Tibial nerve (tissue), 4 donors: Measurements from ENCODE around the gene CDPF1. TPM values are rescaled to one million over a fixed set of nuclear protein-coding genes. Genes with fewer than 3 reads are reported as not detected.

ENCODE experiments used
- DNase-seq, 2 donors: peaks; one replicate each; pipeline ENCODE4 v3.0.0-alpha.2; 2019; ENCODE audit warnings: low spot score in 2 of 2
- H3K27ac ChIP-seq, 4 donors: fragments of 200-600 bp; sonication (generic) in 3 of 4; one replicate each; pipeline ENCODE4 v1.5.1; 2017 to 2019; ENCODE audit warnings: mild to moderate bottlenecking in 1 of 4
- H3K27me3 ChIP-seq, 2 donors: fragments of 200-600 bp; sonication (generic) in 1 of 2; one replicate each; pipeline versions ENCODE4 v1.5.1 to v1.6.0; 2017 to 2019
- H3K36me3 ChIP-seq, 3 donors: fragments of 200-600 bp; sonication (generic); one replicate each; pipeline ENCODE4 v1.5.1; 2018 to 2019
- H3K4me1 ChIP-seq, 4 donors: fragments of 200-600 bp; sonication (generic) in 3 of 4; one replicate each; pipeline ENCODE4 v1.5.1; 2017 to 2019
- H3K4me3 ChIP-seq, 4 donors: fragments of 200-600 bp; sonication (generic) in 3 of 4; one replicate each; pipeline ENCODE4 v1.5.1; 2017 to 2019; ENCODE audit warnings: mild to moderate bottlenecking in 1 of 4, moderate library complexity in 1 of 4
- H3K9me3 ChIP-seq, 4 donors: fragments of 200-600 bp; sonication (generic) in 3 of 4; one replicate each; pipeline ENCODE4 v1.5.1; 2017 to 2019
- EP300 ChIP-seq, 2 donors: sonication (generic); formaldehyde crosslinking; IDR thresholded peaks; one replicate each; pipeline ENCODE4 v1.6.1; 2017; ENCODE audit warnings: antibody characterized with exemption in 2 of 2, mild to moderate bottlenecking in 1 of 2
- POLR2A ChIP-seq, 2 donors: fragments of 450-650 bp; IDR thresholded peaks; one replicate each; pipeline ENCODE4 v1.6.1; 2017; ENCODE audit warnings: antibody characterized with exemption in 2 of 2, mild to moderate bottlenecking in 2 of 2, moderate library complexity in 2 of 2
- WGBS, 2 donors: methylation state at CpG; one replicate each; pipeline ENCODE4 v1.1.5; 2018; 5-methylcytosine and 5-hydroxymethylcytosine counted together
- total RNA-seq, 4 donors: library from RNA; depleted of rRNA; stranded (reverse); fragments of >200 nt; gene quantifications; one replicate each; pipeline ENCODE4 v1.1.0, GENCODE V29; 2016
- TF ChIP-seq, protein P1 (sequence below), 5 experiments: fragments of 200-600 bp in 3 of 5; fragments of 450-650 bp in 2 of 5; sonication (generic) in 3 of 5; IDR thresholded peaks; one replicate each; pipeline ENCODE4 v1.5.1; 2016 to 2019; ENCODE audit warnings: antibody characterized with exemption in 5 of 5, mild to moderate bottlenecking in 3 of 5, moderate library complexity in 2 of 5

CDPF1 gene
- total RNA-seq, 4 donors from 2014 or later = 7.5 to 22.5 (median 17.4) TPM

DNA sequence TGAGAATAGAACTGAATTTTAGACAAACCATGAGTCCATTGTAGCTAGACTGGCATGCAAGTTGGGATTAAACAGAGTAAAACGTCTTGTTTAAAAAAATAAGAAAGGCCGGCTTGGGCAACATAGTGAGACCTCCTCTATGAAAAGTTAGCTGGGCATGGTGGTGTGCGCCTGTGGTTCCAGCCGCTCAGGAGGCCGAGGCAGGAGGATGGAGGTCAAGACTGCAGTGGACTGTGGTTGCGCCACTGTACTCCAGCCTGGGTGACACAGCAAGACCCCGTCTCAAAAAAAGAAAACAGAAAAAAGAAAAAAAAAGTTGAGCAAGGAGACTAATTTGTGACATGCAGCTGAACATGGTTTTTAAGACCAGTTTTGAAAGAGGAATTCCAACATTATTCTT is 23.5 kb downstream of the CDPF1 start:
- WGBS, 2 donors = 86 to 93% methylated on average over 7 of the region's 7 CpGs

DNA sequence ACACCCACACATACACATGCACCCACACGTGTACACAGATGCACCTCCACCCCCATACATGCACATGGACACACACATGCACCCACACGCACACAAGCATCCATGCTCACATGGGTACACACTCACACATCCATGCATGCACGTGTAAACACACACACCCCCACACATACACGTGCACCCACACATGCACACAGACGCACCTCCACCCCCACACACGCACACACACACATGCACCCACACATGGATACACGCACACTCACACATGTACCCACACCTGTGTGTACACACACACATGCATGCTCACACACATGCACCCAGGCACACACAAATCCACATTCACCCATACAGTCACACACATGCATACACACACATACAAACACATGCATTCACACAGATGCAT is 24.5 kb downstream of the CDPF1 start:
- TF ChIP-seq POLR2A (IDR thresholded peaks at IDR 0.05) = no peak
- TF ChIP-seq, protein P1, sequence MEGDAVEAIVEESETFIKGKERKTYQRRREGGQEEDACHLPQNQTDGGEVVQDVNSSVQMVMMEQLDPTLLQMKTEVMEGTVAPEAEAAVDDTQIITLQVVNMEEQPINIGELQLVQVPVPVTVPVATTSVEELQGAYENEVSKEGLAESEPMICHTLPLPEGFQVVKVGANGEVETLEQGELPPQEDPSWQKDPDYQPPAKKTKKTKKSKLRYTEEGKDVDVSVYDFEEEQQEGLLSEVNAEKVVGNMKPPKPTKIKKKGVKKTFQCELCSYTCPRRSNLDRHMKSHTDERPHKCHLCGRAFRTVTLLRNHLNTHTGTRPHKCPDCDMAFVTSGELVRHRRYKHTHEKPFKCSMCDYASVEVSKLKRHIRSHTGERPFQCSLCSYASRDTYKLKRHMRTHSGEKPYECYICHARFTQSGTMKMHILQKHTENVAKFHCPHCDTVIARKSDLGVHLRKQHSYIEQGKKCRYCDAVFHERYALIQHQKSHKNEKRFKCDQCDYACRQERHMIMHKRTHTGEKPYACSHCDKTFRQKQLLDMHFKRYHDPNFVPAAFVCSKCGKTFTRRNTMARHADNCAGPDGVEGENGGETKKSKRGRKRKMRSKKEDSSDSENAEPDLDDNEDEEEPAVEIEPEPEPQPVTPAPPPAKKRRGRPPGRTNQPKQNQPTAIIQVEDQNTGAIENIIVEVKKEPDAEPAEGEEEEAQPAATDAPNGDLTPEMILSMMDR (IDR thresholded peaks at IDR 0.05) = no peak
- TF ChIP-seq EP300 (IDR thresholded peaks at IDR 0.05) = no peak
- no peak for DNase-seq
- Histone ChIP-seq H3K4me1 (no peaks in the 10 kb centered on the region), H3K9me3 (no peaks in the 10 kb centered on the region), H3K27me3 (no peaks in the 10 kb centered on the region), H3K27ac (no peak overlapping the region), H3K4me3 (no peak overlapping the region), H3K36me3 (peaks cover 0 to 84% (median 0%) of the 10 kb centered on the region in 3 donors)
- 93 to 94% methylated on average over 7 of the region's 7 CpGs for WGBS, 2 donors

More for the DNA sequence above, 23.5 kb downstream of the CDPF1 start:
- H3K9me3 ChIP-seq = no peaks in the 10 kb centered on the region
- TF ChIP-seq POLR2A (IDR thresholded peaks at IDR 0.05) (no peak), EP300 (IDR thresholded peaks at IDR 0.05) (no peak)
- TF ChIP-seq, protein P1 (IDR thresholded peaks at IDR 0.05) = no peak
- H3K27ac ChIP-seq = no peak overlapping the region
- no peak overlapping the region for H3K4me3 ChIP-seq
- DNase-seq = no peak
- H3K27me3 ChIP-seq = no peaks in the 10 kb centered on the region
- peaks cover 0 to 80% (median 0%) of the 10 kb centered on the region in 3 donors for H3K36me3 ChIP-seq
- no peaks in the 10 kb centered on the region for H3K4me1 ChIP-seq

DNA sequence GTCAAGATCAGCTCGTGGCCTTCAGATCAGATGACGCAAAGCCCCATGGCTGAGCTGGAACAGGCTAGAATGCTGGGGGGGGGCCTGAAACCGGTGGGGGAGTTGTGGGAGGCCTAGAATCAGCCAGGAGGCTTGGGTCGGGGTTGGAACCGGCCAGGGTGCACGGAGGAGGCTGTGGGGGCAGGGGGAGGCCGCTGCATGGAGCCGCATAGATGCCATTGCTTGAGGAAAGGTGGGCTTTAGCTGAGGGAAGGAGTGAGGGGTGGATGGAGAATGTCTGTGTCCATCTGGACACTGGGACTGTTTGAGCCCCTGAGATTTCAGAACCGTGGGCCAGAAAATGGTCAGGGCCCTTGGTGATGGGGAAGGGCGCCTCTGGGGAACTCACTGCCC is 25.2 kb downstream of the CDPF1 start:
- H3K27ac ChIP-seq = peak overlapping the region in 2 of 4 donors; percentile 63 to 64
- DNase-seq = no peak
- H3K4me1 ChIP-seq = no peaks in the 10 kb centered on the region
- TF ChIP-seq, protein P1 (IDR thresholded peaks at IDR 0.05) = no peak
- TF ChIP-seq EP300 (IDR thresholded peaks at IDR 0.05) = no peak
- no peak for TF ChIP-seq POLR2A (IDR thresholded peaks at IDR 0.05)
- H3K4me3 ChIP-seq = no peak overlapping the region
- no peaks in the 10 kb centered on the region for H3K9me3 ChIP-seq
- H3K27me3 ChIP-seq = no peaks in the 10 kb centered on the region
- 64 to 71% methylated on average over 10 of the region's 10 CpGs for WGBS, 2 donors
- H3K36me3 ChIP-seq = peaks cover 0 to 84% (median 0%) of the 10 kb centered on the region in 3 donors

DNA sequence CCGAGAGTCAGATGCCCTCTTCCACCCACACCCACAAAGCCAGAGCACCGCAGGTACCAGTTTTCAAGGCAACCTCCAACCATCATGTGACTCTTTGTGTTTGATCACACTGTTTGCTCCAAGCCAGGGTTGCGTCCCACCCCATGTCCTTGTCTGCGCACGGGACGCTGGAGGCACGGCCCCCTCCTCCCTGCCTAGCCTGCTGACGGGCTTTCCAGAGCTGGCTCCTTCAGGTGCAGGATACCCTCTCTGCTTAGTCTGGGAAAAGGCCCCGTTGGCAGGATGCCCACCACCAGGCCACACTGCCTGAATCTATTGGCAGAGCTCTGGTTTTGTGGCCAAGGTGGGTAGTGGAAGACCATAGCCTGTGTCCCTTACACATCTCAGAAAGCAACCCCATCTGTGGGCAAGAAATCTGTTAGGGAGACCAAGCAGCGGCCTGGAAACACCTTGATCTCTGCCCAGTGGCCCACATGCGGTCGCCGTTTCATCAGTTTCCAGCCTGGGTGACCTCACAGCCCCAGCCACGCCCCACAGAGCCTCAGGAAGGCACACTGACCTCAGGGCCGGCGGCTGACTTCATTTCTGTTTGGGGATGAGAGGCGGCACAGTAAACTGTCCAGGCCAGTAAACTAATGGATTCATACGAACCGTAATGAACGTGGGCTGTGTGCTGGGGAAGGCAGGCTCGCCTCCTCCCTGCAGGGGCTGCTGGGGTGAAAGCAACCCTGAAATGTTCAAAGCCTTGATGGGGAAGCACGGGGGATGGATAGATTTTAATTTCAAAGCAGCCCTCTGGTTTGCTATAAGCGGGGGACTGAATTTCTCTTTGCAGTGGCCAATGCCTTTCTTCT is 25.8 kb downstream of the CDPF1 start:
- no peak for DNase-seq
- 72 to 77% methylated on average over 22 to 23 of the region's 23 CpGs for WGBS, 2 donors
- TF ChIP-seq, protein P1 (IDR thresholded peaks at IDR 0.05) = no peak
- Histone ChIP-seq H3K9me3 (no peaks in the 10 kb centered on the region), H3K36me3 (peaks cover 0 to 87% (median 0%) of the 10 kb centered on the region in 3 donors), H3K4me1 (no peaks in the 10 kb centered on the region), H3K27me3 (no peaks in the 10 kb centered on the region), H3K4me3 (no peak overlapping the region), H3K27ac (peak overlapping the region in 2 of 4 donors; percentile 63 to 64)

DNA sequence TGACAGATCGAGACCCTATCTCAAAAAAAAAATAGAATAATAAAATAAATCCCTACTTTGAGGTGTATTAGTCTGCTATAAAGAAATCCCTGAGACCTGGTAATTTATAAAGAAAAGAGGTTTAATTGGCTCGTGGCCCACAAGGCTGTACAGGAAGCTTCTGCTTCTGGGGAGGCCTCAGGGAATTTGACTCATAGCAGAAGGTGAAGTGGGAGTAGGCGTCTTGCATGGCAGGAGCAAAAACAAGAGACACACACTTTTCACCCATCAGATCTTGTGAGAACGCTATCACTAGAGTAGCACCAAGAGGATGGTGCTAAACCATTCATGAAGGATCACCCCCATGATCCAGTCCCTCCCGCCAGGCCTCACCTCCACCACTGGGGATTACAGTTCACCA is 29.2 kb downstream of the CDPF1 start:
- H3K36me3 ChIP-seq = peaks cover 4 to 97% (median 7%) of the 10 kb centered on the region in 3 donors
- TF ChIP-seq POLR2A (IDR thresholded peaks at IDR 0.05) = no peak
- TF ChIP-seq EP300 (IDR thresholded peaks at IDR 0.05) = no peak
- TF ChIP-seq, protein P1 (IDR thresholded peaks at IDR 0.05) = no peak

More for the DNA sequence above, 29.2 kb downstream of the CDPF1 start:
- H3K4me3 ChIP-seq = no peak overlapping the region
- H3K27ac ChIP-seq = no peak overlapping the region
- H3K9me3 ChIP-seq = no peaks in the 10 kb centered on the region
- 89 to 90% methylated on average over 5 of the region's 5 CpGs for WGBS, 2 donors
- no peak for DNase-seq
- H3K4me1 ChIP-seq = no peaks in the 10 kb centered on the region
- no peaks in the 10 kb centered on the region for H3K27me3 ChIP-seq
